Panc1 (cell line): ENCODE measurements around the gene ZNF398. TPM values are rescaled to one million over a fixed set of nuclear protein-coding genes. Genes with fewer than 3 reads are reported as not detected.

Experiments used
- ATAC-seq: fragments of 200-7000 bp; cut with Tn5 transposase; 2 replicates; pipeline ENCODE4 v1.9.1; 2020; ENCODE audit warnings: mild to moderate bottlenecking, moderate library complexity
- BruUV-seq: library from RNA; stranded (reverse); fragments of 400-500 nt; replicated peaks from 2 replicates; lab custom pipeline; 2021; lab: Mats Ljungman, UMichigan
- CTCF ChIA-PET: fragments of 300-600 bp; sonication (Branson Sonifier 250); formaldehyde crosslinking; loops from one replicate; lab custom pipeline; 2022; ENCODE audit warnings: antibody characterized with exemption; lab: Charles Lee
- POLR2A ChIA-PET: fragments of 300-600 bp; sonication (Branson Sonifier 250); formaldehyde crosslinking; loops from one replicate; lab custom pipeline; 2022; ENCODE audit warnings: antibody characterized with exemption; lab: Charles Lee
- DNase-seq: peaks from one replicate; pipeline ENCODE4 v3.0.0-alpha.2; 2010; ENCODE audit warnings: low read depth, low spot score
- H3K27ac ChIP-seq: 2 replicates; pipeline ENCODE4 v1.5.1; 2011; ENCODE audit warnings: mild to moderate bottlenecking, low read length, inconsistent platforms
- H3K27me3 ChIP-seq: fragments of 200-500 bp; sonication (Bioruptor generic); 2 replicates; pipeline ENCODE4 v1.6.0; 2014; ENCODE audit warnings: low read length, inconsistent platforms; ENCODE audit not compliant: control insufficient read depth, insufficient read depth
- H3K36me3 ChIP-seq: fragments of 200-500 bp; sonication (Bioruptor generic); 2 replicates; pipeline ENCODE4 v1.5.1; 2014; ENCODE audit warnings: inconsistent platforms, mild to moderate bottlenecking, low read length, moderate library complexity; ENCODE audit not compliant: control insufficient read depth, insufficient read depth
- H3K4me1 ChIP-seq: 2 replicates; pipeline ENCODE4 v1.5.1; 2011; ENCODE audit warnings: inconsistent platforms, mild to moderate bottlenecking, low read length, moderate library complexity; ENCODE audit not compliant: control insufficient read depth, insufficient read depth
- H3K4me3 ChIP-seq, 2 experiments: 2 replicates each; pipeline ENCODE4 v1.5.1; 2011 to 2012; ENCODE audit warnings: low read depth in 2 of 2, low read length in 2 of 2, mild to moderate bottlenecking in 2 of 2, inconsistent platforms in 1 of 2, moderate library complexity in 1 of 2
- H3K9me3 ChIP-seq: fragments of 200-500 bp; sonication (Bioruptor generic); 2 replicates; pipeline ENCODE4 v1.5.1; 2014; ENCODE audit warnings: low read depth, mild to moderate bottlenecking, inconsistent platforms, low read length, moderate library complexity; ENCODE audit not compliant: control insufficient read depth, insufficient read depth
- CTCF ChIP-seq: fragments of 450-650 bp; IDR thresholded peaks from 2 replicates; pipeline ENCODE4 v1.5.1; 2017; ENCODE audit warnings: mild to moderate bottlenecking
- POLR2AphosphoS5 ChIP-seq: IDR thresholded peaks from 2 replicates; pipeline ENCODE4 v1.6.1; 2012; ENCODE audit warnings: mild to moderate bottlenecking, low read depth, low read length, moderate library complexity
- REST ChIP-seq, 2 experiments: IDR thresholded peaks; 2 replicates each; pipeline ENCODE4 v1.6.1; 2011 to 2012; ENCODE audit warnings: low read depth in 2 of 2, control low read depth in 1 of 2, low read length in 1 of 2, mild to moderate bottlenecking in 1 of 2, moderate library complexity in 1 of 2; ENCODE audit not compliant: insufficient read depth in 1 of 2
- SIN3A ChIP-seq: IDR thresholded peaks from 2 replicates; pipeline ENCODE4 v1.6.1; 2012; ENCODE audit warnings: low read depth, mild to moderate bottlenecking, low read length, moderate library complexity, borderline replicate concordance; ENCODE audit not compliant: insufficient read depth
- TCF7L2 ChIP-seq: IDR thresholded peaks from 2 replicates; pipeline ENCODE4 v1.6.1; 2011; ENCODE audit warnings: mild to moderate bottlenecking, low read depth, low read length, inconsistent platforms
- in situ Hi-C: cut with HindIII; loops from 2 replicates; pipeline ENCODE4 v1.10.0; 2016; ENCODE audit warnings: low sequenced_read_pairs, low pct_unique_long_range_greater_than_20kb
- intact Hi-C: fragments of 100-400 bp; cut with micrococcal nuclease; formaldehyde crosslinking; loops from one replicate; pipeline ENCODE4 v1.10.0; 2022; ENCODE audit not compliant: unreplicated experiment
- total RNA-seq: library from RNA; stranded (reverse); gene quantifications from one replicate; pipeline ENCODE4 v1.2.1, GENCODE V29; 2021; ENCODE audit not compliant: unreplicated experiment

The ZNF398 gene
- total RNA-seq, 1 experiment from 2014 or later: 14.1 TPM

- ChIA-PET CTCF (no interaction called here), POLR2A (no interaction called here)
- Histone ChIP-seq H3K4me1 (no peaks in the 10 kb centered on the region), H3K27me3 (no peaks in the 10 kb centered on the region), H3K36me3 (peaks cover 10% of the 10 kb centered on the region), H3K4me3 (no peak overlapping the region), H3K9me3 (no peaks in the 10 kb centered on the region), H3K27ac (no peak overlapping the region)
- intact Hi-C loops: no loop called here
- ATAC-seq: no peak
- TF ChIP-seq SIN3A: no peak
- TF ChIP-seq TCF7L2: no peak
- TF ChIP-seq REST (IDR thresholded peaks at IDR 0.05; ENCODE audit: insufficient read depth in 1 of 2, low read depth in 2 of 2, low read length in 1 of 2): no peak
- DNase-seq: no peak
- in situ Hi-C loops: no loop called here
- BruUV-seq: no TSS peak
These were observed 34.2 kb downstream of the ZNF398 start for GRCh38 chr7:149181450-149181790.

GRCh38 chr7:149184274-149184673 lies 37.0 kb downstream of the ZNF398 start:
- ATAC-seq: no peak
- no peak overlapping the region for H3K27ac ChIP-seq
- no TSS peak for BruUV-seq
- in situ Hi-C loops (no loop called here), intact Hi-C loops (no loop called here)
- no peak for DNase-seq
- no peak overlapping the region for H3K4me3 ChIP-seq
- no peaks in the 10 kb centered on the region for H3K4me1 ChIP-seq
- ChIA-PET POLR2A (no interaction called here), CTCF (no interaction called here)
- H3K27me3 ChIP-seq: no peaks in the 10 kb centered on the region
- peaks cover 3% of the 10 kb centered on the region; the same call in 1 of the 2 replicates for H3K36me3 ChIP-seq
- TF ChIP-seq CTCF (no peak), SIN3A (no peak), TCF7L2 (no peak), POLR2AphosphoS5 (no peak), REST (IDR thresholded peaks at IDR 0.05; ENCODE audit: insufficient read depth in 1 of 2, low read depth in 2 of 2, low read length in 1 of 2) (no peak)
- no peaks in the 10 kb centered on the region for H3K9me3 ChIP-seq
